GM19351 (cell line): ENCODE data around the gene ZNF236.

Experiments used
- ATAC-seq: cut with Tn5 transposase; IDR thresholded peaks from one replicate; pipeline ENCODE4 v1.9.1; 2021; ENCODE audit warnings: mild to moderate bottlenecking, moderate library complexity; ENCODE audit not compliant: unreplicated experiment

The ZNF236 gene

DNA sequence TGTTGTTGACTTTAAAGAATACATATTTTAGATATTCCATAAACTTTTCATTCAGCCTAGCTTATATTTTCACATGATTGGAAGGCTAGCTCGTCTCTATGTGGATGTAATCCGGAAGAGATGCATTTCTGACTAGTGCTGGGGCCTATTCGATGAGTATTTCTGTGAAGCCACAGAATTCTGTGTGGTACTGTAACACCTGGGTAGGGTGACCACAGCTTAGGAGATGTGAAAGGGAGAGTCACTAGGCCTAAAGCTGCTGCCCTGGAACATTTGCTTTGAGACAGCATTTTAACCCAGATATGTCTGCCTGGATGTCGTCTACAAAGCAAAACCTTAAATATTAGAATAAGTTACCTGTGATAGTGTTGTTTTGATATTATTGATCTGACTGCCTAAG, 83.5 kb downstream of the ZNF236 start:
- ATAC-seq, result no peak

DNA sequence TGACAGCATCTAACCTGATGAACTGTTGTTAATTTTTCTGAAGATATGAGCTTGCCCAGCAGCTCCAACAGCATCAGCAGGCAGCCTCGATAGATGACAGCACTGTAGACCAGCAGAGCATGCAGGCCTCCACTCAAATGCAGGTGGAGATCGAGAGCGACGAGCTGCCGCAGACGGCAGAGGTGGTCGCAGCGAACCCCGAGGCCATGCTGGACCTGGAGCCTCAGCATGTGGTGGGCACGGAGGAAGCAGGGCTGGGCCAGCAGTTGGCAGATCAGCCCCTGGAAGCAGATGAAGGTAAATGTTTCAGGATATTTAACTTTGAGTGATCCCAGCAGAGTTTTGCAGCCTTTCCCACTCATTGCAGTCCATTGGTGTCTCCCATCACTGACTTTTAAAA, 85.9 kb downstream of the ZNF236 start:
- ATAC-seq, result no peak

DNA sequence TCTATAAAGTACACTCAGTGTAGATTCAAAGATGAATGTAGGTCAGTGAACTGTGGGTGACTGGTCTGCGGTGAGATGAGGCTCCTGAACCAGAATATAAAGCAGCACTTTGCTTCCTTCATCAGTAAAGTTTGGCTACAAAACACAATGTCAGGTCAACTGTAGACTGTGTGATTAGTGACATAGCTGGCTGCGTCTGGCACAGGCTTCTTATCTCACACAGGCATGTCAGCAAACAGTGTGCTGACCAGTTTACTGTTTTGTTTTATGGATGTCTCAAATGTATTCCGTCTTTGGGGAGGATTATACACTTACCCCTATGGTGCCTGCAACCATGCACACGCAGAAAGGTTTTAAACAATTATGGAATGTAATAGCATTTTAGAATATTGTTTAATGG, 87.1 kb downstream of the ZNF236 start:
- ATAC-seq, result no peak

DNA sequence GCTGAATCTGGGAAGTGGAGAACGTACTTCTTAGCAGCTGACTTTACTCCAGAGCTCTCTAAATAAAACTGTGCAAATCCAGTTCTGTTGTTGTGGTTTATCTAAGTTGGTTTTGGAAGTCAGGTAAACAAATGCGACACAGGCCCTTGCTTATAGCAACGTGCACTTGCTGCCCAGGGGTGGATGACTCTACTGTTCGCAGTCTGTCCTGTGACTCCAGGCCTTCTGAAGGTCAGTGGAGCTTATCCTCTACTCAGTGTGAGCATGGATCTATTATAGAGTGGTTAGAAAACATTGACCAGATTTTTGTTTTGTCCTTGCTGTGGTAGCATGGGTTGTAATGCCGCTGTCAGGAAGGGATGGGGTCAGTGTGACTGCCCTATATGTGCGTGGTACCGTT, 89.1 kb downstream of the ZNF236 start:
- ATAC-seq, result no peak

DNA sequence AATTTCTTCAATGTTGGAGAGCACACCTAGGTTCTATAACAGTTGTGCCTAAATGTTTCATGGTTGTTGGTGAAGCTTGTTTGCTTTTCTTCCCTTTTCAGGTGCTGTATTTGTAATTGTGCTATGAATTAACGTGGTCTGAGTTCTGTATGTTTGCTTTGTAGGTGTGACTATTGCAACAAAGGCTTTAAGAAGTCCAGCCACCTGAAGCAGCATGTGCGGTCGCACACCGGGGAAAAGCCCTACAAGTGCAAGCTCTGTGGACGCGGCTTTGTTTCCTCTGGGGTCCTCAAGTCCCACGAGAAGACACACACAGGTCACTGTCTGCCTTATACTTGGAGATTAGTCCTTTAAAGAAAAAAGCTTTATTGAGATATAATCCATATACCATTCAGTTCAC, 91.2 kb downstream of the ZNF236 start:
- ATAC-seq, result no peak

DNA sequence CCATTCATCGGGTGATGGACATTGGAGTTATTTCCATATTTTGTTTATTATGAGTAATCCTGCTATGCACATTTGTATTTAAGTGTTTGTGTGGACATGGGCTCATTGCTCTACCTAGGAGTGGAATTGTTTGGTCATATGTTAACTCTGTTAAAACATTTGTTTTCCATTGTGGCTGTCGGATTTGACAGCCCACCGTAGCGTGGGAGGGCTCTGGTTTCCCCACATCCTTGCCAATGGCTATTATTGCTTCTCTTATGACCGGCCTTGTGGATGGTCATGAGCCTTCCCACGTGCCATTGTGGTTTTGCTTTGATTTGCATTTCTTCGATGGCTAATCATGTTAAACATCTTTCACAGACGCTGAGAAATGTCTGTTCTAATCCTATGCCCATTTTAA, 92.0 kb downstream of the ZNF236 start:
- ATAC-seq, result peak; percentile 77

DNA sequence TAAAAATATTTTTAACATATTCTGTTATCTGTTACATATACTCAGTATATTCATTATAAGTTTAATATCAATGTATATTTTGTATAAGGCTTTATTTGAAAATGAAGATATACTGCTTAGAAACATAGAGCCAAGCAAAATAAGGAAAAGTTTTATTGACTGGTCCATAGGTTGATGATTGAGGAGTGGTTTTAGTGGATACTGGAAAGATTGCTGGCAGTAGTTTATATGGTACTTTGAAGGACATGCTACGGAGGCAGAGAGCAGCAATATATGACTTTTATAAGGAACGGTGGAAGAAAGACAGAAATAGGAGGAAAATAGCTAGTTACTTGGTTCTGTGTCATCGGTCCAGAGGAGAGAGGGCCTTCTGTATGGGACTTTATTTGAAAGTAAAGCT, 92.4 kb downstream of the ZNF236 start:
- ATAC-seq, result no peak

DNA sequence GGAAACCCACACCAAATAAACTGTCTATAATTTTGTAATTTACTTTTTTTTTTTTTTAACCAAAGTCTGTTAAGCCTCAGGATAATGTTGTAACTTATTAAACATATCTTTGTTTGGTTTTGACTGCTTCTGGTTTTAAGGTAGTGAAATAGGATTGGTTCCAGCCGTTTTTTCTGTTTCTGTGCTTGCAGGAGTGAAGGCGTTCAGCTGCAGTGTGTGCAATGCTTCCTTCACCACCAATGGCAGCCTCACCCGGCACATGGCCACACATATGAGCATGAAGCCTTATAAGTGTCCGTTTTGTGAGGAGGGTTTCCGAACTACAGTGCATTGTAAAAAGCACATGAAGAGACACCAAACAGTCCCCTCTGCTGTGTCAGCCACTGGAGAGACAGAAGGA, 93.1 kb downstream of the ZNF236 start:
- no peak for ATAC-seq

DNA sequence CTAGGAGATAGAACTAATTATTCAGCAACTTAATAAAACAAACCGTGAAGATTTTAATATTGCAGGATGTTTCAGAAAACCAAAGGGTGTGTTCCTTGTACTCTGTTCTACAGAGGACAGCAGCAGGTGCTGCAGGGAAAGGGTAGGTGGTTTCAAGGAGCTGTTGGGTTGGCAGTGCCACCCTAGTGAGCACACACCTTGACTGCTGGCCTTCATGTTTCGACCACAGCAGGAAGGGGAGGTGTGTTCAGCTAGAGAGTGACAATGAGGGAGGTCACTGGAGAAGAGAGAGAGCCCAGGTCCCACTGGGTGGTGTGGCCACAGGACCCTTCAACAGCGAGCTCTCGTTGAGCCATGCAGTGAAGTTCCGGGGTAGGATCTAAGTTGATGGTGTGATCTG, 98.6 kb downstream of the ZNF236 start:
- no peak for ATAC-seq

DNA sequence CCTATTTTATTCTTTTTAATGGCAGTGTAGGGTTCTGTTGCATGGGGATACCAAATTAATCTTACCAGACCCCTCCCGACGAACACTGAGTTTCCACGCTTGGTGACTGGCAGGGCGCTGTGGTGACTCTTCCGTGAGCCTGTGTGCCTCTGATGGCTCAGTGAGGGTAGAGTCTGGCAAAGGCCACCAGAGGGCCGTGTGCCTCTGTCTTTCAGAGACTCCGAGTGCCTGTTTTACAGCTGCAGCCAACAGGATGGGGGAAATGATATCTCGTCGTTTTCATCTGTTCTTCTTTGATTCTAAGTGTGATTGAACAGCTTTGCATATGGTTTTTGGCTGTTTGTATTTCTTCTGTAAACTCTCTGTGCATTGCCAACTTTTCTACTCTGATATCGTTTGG, 99.8 kb downstream of the ZNF236 start:
- peak; percentile 100 for ATAC-seq

DNA sequence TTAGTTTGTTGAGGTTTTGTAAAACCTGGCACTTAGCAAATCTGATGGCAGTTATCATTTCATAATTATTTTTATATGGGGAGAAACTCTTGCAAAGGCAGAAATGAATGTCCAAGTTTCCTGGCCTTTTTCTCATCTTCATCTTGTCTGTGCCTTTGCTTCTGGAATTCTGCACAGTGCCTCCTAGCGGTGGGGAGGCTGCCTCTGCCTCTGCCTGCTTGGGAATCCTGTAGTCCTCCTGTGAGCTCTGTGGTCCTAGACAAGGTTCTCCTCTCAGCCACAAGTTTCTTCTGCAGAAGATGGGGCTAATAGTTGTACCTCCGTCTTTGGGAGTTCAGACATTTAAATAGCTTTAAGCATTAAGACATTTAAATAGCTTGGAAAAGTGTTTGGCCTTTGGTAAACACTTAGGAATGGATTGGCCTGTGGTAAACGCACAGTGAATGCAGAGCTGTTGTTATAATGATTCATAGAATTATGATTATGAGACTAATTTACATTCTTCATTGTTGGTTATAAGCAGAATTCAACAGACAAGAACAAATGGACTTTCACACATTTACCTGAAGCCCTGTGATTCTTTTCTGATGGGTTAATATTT, 101.2 kb downstream of the ZNF236 start:
- ATAC-seq, result no peak

DNA sequence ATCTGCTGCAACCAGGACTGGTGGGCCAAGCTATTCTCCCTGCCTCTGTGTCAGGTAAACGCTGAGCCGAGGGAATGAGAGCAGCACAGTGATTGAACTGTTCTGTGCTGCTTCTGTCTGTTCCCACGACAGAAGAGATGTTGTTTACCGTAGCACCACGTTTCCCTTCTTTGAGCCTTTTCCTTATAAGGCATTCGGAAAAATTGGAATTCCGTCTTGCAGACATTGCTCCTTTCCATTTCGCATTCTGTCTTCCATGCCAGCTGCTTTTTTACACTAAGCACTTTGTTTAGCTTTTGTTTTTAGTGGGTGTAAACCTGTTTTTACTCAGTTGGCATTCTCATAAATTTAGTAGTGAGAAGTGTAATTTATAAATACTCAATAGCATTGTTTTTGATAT, 103.1 kb downstream of the ZNF236 start:
- ATAC-seq, result no peak

DNA sequence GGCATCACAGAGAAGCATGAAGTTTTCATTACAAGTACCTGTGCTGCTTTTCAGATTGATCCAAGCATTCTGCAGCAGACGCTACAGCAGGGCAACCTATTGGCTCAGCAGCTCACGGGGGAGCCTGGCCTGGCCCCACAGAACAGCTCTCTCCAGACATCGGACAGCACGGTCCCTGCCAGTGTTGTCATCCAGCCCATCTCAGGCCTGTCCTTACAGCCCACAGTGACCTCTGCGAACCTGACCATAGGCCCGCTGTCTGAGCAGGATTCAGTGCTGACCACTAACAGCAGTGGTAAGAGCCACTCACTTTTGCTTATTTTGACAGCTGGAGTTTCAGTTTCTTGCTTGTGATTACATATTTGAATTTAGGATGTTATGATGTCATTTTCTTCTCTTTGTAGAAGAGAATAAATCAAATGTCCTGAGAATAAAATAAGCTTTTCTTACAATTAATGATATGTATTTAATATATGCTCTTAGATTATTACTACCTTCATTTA, 104.9 kb downstream of the ZNF236 start:
- ATAC-seq, result peak; percentile 31

DNA sequence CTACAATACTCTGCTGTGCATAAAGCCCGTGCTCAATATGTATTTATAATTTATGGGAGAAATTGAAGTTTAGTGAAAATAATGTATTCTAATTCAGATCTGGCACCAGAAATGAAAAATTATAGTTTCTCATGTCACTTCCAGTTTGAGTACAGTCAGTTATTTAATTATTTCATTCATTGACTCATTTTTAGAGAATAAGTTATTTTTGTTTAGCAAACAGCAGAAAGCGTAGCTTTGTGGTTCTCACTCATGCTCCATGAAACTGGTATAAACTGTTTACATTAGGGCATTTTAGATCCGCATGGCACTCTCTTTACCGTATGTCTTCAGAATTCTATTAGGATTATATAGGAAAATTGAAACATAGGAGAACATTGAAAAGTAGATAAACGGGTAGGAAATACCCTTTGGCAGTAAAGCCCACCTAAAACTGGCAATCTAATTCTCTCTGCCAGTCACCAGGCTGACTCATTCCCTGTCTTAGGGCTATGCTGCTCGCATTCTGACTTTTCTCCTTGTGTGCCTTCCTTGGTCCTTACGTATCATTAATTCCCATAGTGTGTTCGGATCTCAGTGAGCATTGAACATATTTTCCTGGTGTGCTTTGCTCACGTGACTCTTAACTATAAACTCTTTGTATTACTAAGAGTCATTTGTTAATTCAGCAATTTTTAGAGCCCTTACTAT, 106.0 kb downstream of the ZNF236 start:
- ATAC-seq, result peak; percentile 52

DNA sequence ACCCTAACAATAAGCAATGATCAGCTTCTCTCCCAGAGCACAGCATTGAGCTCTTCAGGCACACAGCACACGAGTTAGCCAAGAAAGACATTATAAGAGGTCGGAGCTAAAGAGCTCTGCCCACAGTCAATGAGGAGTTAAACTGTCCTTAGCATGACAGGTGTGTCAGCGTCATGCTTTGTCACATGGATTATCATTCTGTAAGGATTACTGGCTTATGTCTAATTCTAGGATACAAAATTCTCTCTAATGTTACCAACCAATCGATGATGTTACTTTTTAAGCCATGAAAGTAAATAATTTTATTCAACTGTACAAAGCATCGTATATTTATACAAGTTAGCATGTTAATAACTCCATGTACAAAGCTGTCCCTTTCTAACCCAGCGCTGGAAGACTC, 108.8 kb downstream of the ZNF236 start:
- ATAC-seq, result no peak

DNA sequence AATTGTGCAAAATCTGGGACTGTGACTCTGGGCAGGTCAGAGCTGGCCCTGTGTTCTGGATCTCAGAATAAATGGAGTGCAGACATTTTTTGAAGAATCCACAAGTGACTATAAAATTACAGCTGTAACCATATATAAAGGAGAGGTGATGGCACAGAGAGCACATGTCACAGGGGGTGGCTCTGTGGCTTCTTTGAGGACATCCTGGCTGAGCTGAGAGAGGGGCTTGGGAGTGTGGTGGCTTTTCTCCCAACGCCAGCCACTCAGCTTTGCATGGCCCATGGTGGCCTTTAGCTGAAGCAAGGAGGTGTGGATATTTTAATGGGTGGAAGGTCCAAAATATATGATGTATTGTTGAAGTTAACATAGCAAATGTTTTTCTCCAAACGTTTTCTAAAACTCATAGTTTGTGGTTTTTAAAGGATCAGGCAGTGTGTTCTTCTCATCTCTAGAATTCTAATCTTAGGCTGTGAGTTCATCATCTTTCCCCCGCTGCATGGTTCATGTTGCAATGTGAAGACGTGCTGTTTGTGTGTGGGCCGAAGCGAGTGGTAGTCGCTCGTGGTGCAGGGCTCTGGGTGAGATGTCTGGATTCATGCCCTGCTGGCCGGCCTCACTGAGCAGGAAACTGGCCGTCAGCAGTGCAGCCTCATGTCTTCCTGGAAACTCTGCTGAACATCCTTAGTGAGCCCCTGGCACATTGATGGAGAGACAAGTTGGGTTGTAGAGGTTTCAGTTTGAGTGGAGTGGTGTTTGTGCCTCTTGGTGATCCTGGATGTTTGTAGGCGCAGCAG, 109.9 kb downstream of the ZNF236 start:
- no peak for ATAC-seq

DNA sequence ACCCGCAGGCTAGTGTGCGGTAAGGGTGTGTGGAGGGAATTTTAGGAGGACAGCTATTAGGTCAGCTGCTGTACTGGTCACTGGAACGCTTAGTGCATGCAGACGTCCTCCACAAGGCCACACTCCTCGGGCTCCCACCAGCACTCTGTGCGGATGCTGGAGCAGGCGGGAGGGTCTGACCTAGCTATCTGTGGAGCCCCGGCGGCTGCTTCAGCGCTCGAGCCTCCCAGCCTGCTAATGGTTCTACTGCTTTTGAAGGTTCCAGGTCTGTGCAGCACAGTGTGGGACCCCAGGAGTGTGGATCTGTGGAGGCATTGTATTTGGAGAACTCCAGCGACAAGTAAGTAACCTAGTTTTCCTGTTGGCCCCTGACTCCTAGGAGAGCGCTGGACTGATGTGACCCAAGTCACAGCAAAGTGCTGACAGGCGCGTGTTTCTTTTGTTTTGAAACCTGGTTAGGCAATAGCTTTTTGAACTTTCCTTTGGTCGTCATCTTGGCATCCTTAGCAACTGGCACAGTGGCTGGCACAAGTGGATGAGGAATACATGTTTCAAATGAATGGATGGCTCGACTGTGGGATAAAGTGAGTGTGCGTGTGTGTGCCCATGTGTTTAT, 113.5 kb downstream of the ZNF236 start:
- no peak for ATAC-seq

DNA sequence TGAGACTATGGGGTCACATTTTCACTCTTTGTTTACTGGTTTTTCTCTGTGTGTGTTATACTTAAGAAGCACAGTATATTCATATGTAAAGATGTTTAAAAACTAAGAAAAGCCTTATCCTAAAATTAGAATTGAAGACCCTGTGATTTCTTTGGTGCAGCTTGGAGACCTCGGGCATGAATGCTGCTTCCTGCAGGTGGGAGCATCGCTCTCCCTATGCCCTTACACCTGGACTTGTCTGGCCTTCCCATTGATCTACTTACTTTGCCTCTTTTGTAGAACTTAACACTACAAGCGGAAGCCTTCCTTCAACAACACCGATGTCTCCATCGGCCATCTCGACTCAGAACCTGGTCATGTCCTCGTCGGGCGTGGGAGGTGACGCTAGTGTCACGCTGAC, 114.5 kb downstream of the ZNF236 start:
- no peak for ATAC-seq

DNA sequence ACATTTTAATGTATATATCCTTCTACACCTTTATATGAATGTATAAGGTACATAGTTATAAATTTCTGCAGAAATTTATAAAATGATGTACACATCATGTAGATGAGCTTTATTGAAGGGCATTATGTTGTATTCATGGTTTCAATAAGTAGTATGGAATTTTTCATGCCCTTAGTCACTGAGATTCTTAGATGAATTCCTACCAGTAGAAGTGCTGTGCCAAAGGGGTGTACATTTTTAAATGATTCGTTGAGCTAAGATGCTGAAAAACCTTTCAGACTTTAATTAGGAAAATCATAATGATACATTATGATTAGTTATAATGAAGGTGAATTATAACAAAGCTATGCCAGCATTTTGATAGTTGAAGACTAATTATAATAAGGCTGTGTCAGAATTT, 115.2 kb downstream of the ZNF236 start:
- ATAC-seq, result no peak

DNA sequence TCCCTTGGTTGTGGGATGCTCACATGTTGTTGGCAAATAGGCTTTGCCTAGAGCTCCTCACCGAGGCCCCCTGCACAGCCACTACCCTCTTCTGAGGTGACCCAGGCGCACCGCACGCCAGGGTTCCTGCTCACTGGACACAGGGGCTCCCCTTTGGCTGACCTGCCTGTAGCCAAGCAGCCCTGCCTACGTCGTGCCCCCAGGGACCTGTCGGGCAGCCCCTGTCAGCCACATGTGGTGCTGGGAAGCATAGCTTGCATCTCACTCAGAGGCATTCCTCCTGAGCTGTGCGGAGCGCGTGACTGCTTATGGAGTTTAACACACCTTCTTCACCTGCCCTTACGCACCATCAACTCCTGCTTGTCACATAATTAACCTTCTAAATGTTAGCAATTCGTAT, 116.3 kb downstream of the ZNF236 start:
- ATAC-seq, result no peak

DNA sequence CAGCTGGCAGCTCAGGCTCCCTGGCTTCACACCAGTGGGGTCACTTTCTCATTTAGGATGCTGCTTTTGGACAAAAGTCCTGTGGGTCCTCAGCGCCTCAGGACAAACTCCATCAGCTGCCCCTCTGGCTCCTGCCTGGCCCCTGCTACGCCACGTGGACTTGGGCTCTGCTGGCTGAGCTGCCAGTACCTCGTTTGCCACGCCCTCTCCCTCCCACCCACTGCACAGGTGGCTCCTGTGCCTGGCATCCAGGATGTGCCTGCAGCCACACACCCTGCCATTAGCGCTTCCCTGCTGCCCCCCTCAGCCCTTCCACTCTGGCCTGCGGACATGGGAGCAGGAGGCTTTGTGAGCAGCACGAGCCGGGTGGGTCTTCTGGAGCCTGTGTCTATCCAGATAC, 118.9 kb downstream of the ZNF236 start:
- ATAC-seq, result no peak
